ENCODE measurements around the gene KNTC1. TPM values are rescaled to one million over a fixed set of nuclear protein-coding genes. Genes with fewer than 3 reads are reported as not detected.

The KNTC1 gene
- total and polyA plus RNA-seq, 2 of the 8 experiments (the other 6 are each of a cell fraction or from before 2014, with no cell fraction given): 52.7 to 80.2 TPM

DNA sequence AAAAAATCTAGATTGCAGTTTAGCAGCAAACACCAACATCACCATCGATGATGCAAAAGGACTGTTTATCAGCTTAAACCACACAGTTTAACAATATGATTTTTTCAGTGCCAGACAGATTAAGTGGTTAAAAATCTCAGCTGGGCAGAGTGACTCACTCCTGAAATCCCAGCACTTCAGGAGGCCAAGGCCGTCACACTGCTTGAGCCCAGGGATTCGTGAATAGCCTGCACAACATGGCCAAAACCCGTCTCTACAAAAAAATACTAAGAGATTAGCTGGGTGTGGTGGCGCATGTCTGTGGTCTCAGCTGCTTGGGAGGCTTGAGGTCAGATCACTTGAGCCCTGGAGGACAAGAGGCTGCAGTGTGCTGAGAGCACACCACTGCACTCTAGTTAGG is 9.2 kb upstream of the KNTC1 start:
- TF ChIP-seq TBP (IDR thresholded peaks at IDR 0.05; ENCODE audit: low read depth, low read length): no peak
- no peak for TF ChIP-seq SP4 (IDR thresholded peaks at IDR 0.05; ENCODE audit: low read length)
- TF ChIP-seq HDAC2 (IDR thresholded peaks at IDR 0.05; ENCODE audit: borderline replicate concordance in 1 of 2, low read depth in 2 of 2, low read length in 2 of 2): no peak
- TF ChIP-seq POLR2A (IDR thresholded peaks at IDR 0.05; ENCODE audit: control extremely low read depth in 1 of 2, low read depth in 2 of 2, low read length in 2 of 2): no peak
- TF ChIP-seq RXRA (IDR thresholded peaks at IDR 0.05; ENCODE audit: insufficient read depth, low read depth, low read length): no peak
- TF ChIP-seq, protein P1, sequence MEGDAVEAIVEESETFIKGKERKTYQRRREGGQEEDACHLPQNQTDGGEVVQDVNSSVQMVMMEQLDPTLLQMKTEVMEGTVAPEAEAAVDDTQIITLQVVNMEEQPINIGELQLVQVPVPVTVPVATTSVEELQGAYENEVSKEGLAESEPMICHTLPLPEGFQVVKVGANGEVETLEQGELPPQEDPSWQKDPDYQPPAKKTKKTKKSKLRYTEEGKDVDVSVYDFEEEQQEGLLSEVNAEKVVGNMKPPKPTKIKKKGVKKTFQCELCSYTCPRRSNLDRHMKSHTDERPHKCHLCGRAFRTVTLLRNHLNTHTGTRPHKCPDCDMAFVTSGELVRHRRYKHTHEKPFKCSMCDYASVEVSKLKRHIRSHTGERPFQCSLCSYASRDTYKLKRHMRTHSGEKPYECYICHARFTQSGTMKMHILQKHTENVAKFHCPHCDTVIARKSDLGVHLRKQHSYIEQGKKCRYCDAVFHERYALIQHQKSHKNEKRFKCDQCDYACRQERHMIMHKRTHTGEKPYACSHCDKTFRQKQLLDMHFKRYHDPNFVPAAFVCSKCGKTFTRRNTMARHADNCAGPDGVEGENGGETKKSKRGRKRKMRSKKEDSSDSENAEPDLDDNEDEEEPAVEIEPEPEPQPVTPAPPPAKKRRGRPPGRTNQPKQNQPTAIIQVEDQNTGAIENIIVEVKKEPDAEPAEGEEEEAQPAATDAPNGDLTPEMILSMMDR (IDR thresholded peaks at IDR 0.05; ENCODE audit: control extremely low read depth in 1 of 3, insufficient read depth in 1 of 3, low read depth in 1 of 3, low read length in 3 of 3): no peak
- TF ChIP-seq SP1 (IDR thresholded peaks at IDR 0.05; ENCODE audit: low read depth, low read length): no peak
- Histone ChIP-seq H3K4me3 (ENCODE audit: extremely low read depth in 1 of 4, insufficient read depth in 2 of 4, low read depth in 3 of 4, low read length in 4 of 4) (no peak overlapping the region), H3K56ac (replicated peaks; ENCODE audit: insufficient read length, low read depth, low read length) (no peak overlapping the region), H3K23ac (ENCODE audit: insufficient read length) (no peak overlapping the region), H2BK20ac (ENCODE audit: low read length) (no peak overlapping the region), H3K9me3 (ENCODE audit: insufficient read depth in 2 of 2, low read depth in 1 of 2, low read length in 1 of 2) (no peaks in the 10 kb centered on the region), H3K23me2 (ENCODE audit: low read depth, low read length) (no peaks in the 10 kb centered on the region), H2AFZ (ENCODE audit: low read length) (no peak overlapping the region), H3K4me2 (ENCODE audit: insufficient read depth in 1 of 2, low read depth in 2 of 2, low read length in 2 of 2) (no peak overlapping the region), H2BK12ac (ENCODE audit: low read depth, low read length) (no peak overlapping the region), H4K91ac (replicated peaks; ENCODE audit: insufficient read length, low read length) (no peak overlapping the region), H4K20me1 (replicated peaks in 1 of 2; ENCODE audit: control insufficient read depth in 1 of 2, insufficient read depth in 2 of 2, low read length in 2 of 2) (peaks cover 3 to 6% of the 10 kb centered on the region in 2 experiments), H4K5ac (ENCODE audit: insufficient read length, low read depth, low read length) (no peak overlapping the region), H3K27me3 (replicated peaks in 1 of 4; ENCODE audit: control insufficient read depth in 3 of 4, extremely low read depth in 1 of 4, insufficient read depth in 3 of 4, low read length in 3 of 4) (no peaks in the 10 kb centered on the region), H2AK5ac (ENCODE audit: low read depth, low read length) (no peak overlapping the region), H3K18ac (ENCODE audit: extremely low read depth, low read length) (no peak overlapping the region), H4K8ac (ENCODE audit: extremely low read depth, insufficient read depth, low read length) (peak overlapping the region; percentile 65; the same call in 1 of the 2 replicates), H3K9ac (replicated peaks in 1 of 4; ENCODE audit: extremely low read depth in 1 of 4, low read depth in 3 of 4, low read length in 3 of 4) (no peak overlapping the region), H3K14ac (ENCODE audit: insufficient read length) (no peak overlapping the region), H3K79me2 (ENCODE audit: control insufficient read depth in 1 of 2, insufficient read depth in 2 of 2, low read length in 2 of 2) (peaks cover 10 to 81% of the 10 kb centered on the region in 2 experiments), H3K79me1 (ENCODE audit: low read depth, low read length) (no peaks in the 10 kb centered on the region; the same call in 1 of the 2 replicates), H3K4me1 (replicated peaks in 1 of 4; ENCODE audit: control insufficient read depth in 3 of 4, insufficient read depth in 4 of 4, low read length in 3 of 4) (no peaks in the 10 kb centered on the region), H3K27ac (ENCODE audit: low read depth, low read length) (no peak overlapping the region), H3K36me3 (ENCODE audit: control insufficient read depth in 2 of 4, insufficient read depth in 4 of 4, low read length in 3 of 4) (peaks cover 52 to 100% (median 84%) of the 10 kb centered on the region in 4 experiments), H2BK5ac (ENCODE audit: low read depth, low read length) (no peak overlapping the region), H2BK120ac (replicated peaks; ENCODE audit: low read depth, low read length) (no peak overlapping the region), H3K4ac (replicated peaks; ENCODE audit: insufficient read length, low read depth, low read length) (no peak overlapping the region), H2BK15ac (ENCODE audit: low read length) (no peak overlapping the region)
- CTCF ChIA-PET (ENCODE audit: partially characterized antibody): no interaction called here
- 92% methylated on average over 5 of the region's 5 CpGs; no CpG with 5 or more reads in 1 of the 2 experiments for WGBS, 2 experiments (ENCODE audit: extremely low coverage in 1 of 2, insufficient coverage in 1 of 2, insufficient read length in 1 of 2, insufficient replicate concordance in 2 of 2, low coverage in 1 of 2, low lambda C conversion rate in 2 of 2, missing lambda C conversion rate in 1 of 2)
- POLR2A ChIA-PET (ENCODE audit: partially characterized antibody): interaction anchor here (0.6 to 49.0 kb wide), 4 partner anchors 9 to 709 kb away, joined by 3 to 1221 read pairs (median 612); partner anchors contain the start of genes KNTC1, RSRC2 and ZCCHC8
- no peak for FAIRE-seq
- DNase-seq (ENCODE audit: low read depth in 1 of 2, low spot score in 2 of 2): no peak
